GM19438 (cell line): ENCODE results near the gene CABLES2.
A peak's percentile ranks its signal among the peaks of the same experiment; 100 is the strongest.

Experiments used
- ATAC-seq: cut with Tn5 transposase; IDR thresholded peaks from one replicate; pipeline ENCODE4 v1.9.1; 2021; ENCODE audit warnings: low read depth; ENCODE audit not compliant: unreplicated experiment

Gene CABLES2

DNA sequence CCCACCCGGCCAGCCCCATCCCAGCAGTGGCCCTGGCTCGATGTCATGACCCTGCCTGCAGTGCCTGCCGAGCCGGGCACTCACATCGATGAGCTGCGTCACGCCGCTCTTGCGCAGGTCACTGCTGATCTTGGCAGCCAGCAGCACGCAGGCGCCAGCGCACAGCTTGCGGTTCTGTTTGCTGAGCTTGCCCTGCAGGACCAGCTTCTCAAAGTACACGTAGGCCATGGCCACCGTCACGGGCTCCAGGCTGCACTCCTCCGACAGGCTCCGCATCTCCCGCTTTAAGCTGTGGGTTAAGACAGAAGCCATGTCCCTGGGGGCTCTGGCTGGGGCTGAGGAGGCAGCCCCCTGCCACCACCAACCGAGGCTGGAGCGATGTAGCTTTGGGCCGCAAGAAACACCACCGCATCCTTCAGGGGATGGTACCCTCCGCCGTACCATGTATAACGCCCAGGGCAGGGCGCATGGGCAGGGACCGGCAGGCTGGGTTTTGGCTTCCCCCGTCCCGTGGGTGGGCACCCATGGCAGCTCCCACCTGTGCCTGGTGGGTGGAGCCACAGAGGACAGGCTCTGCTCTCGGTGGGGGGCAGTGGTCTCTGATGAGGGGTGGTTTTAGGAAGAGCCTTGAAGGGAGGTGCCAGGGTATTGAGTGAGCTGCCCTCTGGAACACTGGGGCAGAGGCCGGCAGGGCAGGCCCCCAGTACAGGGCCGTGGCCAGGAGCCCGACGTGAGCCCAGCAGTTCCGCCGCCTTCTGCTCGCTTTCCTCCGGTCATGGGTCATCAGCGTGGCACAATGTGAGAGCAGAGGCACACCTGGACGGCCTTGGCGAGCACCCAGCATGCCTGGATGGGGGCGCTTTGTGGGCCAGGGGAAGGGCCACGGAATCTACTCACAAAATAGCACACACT lies 15.7 kb downstream of the CABLES2 start:
- no peak for ATAC-seq

DNA sequence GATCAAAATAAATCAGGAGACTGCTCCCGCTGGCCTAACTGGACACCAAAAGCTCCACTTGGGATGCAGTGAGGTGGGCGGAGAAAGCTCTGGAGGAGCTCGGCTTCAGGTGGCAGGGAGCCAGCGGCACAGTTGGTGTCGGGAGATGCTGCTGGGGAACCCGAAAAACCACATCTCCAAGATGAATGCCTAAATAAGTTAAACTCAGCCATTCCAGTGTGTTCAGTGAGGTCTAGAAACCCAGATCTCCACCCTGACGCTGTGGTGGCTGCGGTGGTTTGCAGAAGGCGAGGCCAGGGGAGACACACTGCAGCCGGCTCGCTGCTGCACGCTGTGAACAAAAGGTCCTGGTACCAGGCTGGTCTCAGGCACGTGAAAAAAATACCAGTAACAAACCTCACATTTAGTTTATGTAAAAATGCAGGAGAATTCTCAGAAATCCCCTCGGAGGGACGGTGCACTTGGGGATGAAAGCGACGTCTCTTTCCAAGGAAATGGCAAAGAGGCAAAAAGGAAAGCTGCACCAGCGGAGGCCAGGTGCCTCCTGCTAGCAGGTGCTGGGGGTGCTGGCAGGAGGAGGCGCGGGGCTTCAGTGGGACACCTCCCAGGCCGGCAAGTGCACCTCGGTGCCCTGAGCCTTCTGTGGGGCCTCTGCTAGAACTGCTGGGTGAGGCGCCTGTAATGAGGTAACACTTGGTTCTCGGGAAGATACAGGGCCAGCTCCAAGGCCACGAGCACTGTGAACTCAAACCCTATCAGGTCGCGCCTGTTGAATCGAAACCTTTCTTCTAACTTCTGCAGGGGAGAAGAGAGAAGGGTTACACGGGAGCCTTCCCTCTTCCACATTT lies 16.5 kb downstream of the CABLES2 start:
- ATAC-seq = no peak

DNA sequence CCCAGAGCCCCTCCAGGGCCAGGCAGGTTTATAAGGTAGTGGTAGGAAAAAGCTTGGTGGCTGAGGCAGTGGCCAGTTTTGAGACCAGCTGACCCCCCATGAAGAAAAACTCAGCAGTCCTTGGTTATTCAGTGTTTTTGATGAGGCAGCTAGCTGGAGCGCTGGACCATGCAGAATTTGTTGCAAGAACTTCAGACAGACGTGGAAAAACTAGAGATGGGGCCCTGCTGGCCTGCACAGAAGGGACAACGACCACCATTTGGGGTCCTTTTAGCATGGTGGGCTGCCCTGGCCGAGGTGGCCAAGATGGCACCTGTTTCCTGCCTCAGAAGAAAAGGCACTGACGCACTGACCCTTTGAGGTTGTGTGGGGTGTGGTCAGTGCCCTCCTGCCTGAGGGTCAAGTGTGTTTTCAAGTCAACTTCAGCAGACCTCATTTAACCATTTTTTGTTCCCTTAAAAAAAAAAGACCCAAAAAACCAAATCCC lies 17.4 kb downstream of the CABLES2 start:
- no peak for ATAC-seq

GRCh38 chr20:62388839-62389600 lies 18.1 kb downstream of the CABLES2 start:
- ATAC-seq = no peak

DNA sequence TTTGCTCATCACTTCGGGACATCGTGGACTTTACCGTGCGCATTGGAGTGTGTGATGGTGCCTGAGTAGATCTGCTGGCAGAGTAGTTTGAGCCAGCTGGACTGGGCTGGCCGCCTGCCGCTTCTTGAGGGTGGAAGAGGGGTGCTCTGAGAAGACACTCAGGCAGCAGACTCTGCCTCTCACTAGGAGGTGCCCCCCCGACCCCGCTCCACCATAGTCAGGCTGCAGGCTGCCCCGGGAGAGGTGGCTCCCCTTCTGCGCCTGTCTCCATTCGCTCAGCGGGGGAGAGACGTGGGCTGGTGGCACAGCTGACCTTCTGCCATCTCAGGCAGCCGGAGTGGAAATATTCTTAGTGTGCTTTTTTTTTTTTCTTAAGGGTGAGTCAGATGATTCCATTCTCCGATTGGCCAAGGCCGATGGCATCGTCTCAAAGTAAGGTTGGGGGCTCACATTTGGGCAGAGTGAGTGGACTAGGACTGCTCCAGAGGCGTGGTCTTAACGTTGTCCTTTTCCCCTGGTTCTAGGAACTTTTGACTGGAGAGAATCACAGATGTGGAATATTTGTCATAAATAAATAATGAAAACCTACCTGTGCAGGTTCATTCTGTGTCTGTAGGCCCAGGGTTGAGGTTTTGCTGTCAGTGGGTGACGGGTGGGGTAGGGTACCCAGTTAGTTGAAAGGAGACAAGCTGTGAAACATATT lies 19.0 kb downstream of the CABLES2 start:
- ATAC-seq = no peak

GRCh38 chr20:62387219-62387913 lies 19.7 kb downstream of the CABLES2 start:
- peak; percentile 7 for ATAC-seq

GRCh38 chr20:62386383-62387218 lies 20.5 kb downstream of the CABLES2 start, which contains the start of gene RPS21:
Gene RPS21, plus strand, starts transcription at chr20:62387103. Its CDS starts 236 bp downstream, at chr20:62387339.
- ATAC-seq = peak; percentile 81

- no peak for ATAC-seq
Measured at GRCh38 chr20:62382306-62383198, 24.5 kb downstream of the CABLES2 start.

- no peak for ATAC-seq
Measured at GRCh38 chr20:62381842-62382241, 25.2 kb downstream of the CABLES2 start.

DNA sequence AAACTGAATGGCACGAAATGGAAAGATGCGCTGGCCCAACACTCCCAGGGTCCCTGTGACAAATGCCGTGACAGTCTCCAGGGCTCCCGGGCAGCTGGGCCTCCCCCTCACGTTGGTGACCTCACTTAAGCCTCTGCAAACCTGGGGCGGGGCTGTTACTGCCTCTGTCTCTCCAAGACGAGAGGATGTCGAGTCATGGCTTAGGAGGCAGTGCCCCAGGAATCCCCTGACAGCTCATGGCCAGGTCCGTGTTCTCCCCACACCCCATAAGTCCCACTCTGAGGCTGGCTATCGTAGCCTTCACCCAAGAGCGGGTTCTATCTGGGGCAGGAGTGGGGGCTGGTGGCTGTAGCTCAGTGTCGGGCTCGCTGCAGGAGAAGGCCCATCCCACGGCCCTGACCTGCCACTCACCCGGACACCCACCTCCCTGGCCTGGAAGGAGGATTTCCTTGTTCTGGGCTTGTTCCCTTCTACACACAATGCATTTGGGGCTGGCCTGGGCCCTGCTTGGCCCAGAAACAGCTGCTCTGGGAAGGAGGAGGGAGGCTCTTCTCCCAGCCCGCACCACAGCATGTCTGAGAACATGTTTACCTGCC lies 25.8 kb downstream of the CABLES2 start:
- no peak for ATAC-seq

DNA sequence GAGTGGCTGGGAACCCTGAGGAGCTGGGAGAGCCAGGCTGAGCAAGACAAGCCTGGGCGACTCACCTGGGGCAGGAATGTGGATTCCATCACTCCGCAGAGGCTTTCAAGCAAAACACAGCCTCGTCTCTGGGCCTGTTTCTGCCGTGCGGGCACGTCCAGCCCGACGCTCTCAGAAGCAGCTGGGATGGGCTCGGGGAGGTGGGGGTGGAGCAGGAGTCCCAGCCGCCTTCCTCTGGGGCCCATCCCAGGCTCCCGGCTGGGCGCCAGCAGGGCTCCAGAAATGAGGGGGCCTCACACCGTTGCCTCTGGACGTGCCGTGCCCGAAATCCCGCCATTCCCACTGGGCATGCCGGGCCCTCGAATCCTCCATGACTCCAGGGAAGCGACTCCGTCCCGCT lies 28.9 kb downstream of the CABLES2 start:
- no peak for ATAC-seq

GRCh38 chr20:62377615-62378178 lies 29.4 kb downstream of the CABLES2 start:
- no peak for ATAC-seq

GRCh38 chr20:62377064-62377461 lies 30.0 kb downstream of the CABLES2 start:
- no peak for ATAC-seq

DNA sequence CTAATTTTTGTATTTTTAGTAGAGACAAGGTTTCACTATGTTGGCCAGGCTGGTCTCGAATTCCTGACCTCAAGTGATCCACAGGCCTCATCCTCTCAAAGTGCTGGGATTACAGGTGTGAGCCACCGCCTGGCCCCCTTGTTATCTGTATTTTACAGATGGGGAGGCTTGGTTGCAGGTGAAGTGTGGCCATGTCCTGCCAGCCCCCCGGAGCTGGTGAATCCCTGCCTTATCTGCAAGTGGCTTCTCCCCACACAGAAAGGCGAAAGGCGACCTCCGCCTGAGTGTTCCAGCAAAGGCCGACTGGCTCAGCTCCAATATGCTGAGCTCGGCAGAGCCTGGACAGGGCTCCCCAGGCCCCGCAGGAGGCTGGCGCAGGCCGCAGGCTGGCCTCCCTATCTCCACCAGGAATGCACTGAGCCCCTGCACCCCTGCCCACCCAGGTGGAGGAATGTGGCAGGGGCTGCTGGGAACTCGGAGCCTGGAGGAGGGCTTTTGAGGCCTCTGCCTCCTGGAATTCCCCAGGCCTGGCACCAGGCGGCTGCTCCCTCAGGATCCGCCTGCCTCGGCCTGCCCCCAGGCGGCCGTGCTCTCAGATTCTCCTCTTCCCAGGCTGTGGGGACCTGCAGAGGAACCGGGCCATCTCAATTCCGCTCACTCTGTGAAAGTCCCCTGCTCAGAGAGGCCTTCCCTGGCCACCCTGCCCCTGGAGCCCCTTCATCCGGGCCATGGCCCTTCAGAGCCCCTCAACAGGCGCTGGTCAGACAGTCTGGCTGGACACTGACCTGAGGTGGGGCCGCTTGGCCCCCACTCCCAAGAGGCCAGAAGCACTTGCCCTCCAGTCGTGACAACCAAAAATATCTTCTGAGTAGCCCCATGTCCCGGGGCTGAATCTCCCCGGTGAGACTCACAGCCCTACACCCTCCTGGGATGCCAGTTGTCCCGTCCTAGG lies 30.7 kb downstream of the CABLES2 start:
- no peak for ATAC-seq

GRCh38 chr20:62374331-62375152 lies 32.5 kb downstream of the CABLES2 start:
- ATAC-seq = no peak
